Osteoblast (primary cell): ENCODE data around the gene STAT5B. TPM values are rescaled to one million over a fixed set of nuclear protein-coding genes. Genes with fewer than 3 reads are reported as not detected.
"Not testable (repeated sequence)": the region's sequence is repeated elsewhere in the genome, so short reads cannot be mapped to it uniquely, and the experiment has no call there.

Experiments used
- DNase-seq: peaks from one replicate; pipeline ENCODE4 v3.0.0; 2011; ENCODE audit warnings: low spot score, mixed read lengths; ENCODE audit not compliant: insufficient read length; ENCODE audit errors: missing footprints
- H2AFZ ChIP-seq: 2 replicates; pipeline ENCODE4 v1.6.0; 2011; ENCODE audit warnings: mild to moderate bottlenecking, low read length
- H3K27ac ChIP-seq: 2 replicates; pipeline ENCODE4 v1.5.1; 2011; ENCODE audit warnings: mild to moderate bottlenecking, low read depth, low read length, moderate library complexity
- H3K27me3 ChIP-seq: 2 replicates; pipeline ENCODE4 v1.6.0; 2012; ENCODE audit warnings: mild to moderate bottlenecking, control low read depth, inconsistent platforms, low read length, moderate library complexity; ENCODE audit not compliant: insufficient read depth
- H3K36me3 ChIP-seq: 2 replicates; pipeline ENCODE4 v1.5.1; 2011; ENCODE audit warnings: mild to moderate bottlenecking, low read length, control low read depth, moderate library complexity; ENCODE audit not compliant: insufficient read depth
- H3K4me1 ChIP-seq: 2 replicates; pipeline ENCODE4 v1.5.1; 2011; ENCODE audit warnings: mild to moderate bottlenecking, low read length, control low read depth, moderate library complexity; ENCODE audit not compliant: insufficient read depth
- H3K4me2 ChIP-seq: 2 replicates; pipeline ENCODE4 v1.6.0; 2011; ENCODE audit warnings: mild to moderate bottlenecking, low read length; ENCODE audit not compliant: insufficient read depth
- H3K4me3 ChIP-seq: fragments of 200-600 bp; sonication (generic); 3 replicates; pipeline ENCODE4 v1.5.1; 2012; ENCODE audit warnings: mild to moderate bottlenecking, low read length, inconsistent platforms; ENCODE audit not compliant: insufficient read depth
- H3K79me2 ChIP-seq: 2 replicates; pipeline ENCODE4 v1.6.0; 2012; ENCODE audit warnings: mild to moderate bottlenecking, low read length, control low read depth, inconsistent platforms; ENCODE audit not compliant: insufficient read depth
- H3K9me3 ChIP-seq: 2 replicates; pipeline ENCODE4 v1.5.1; 2011; ENCODE audit warnings: low read depth, low read length, control low read depth
- H4K20me1 ChIP-seq: 2 replicates; pipeline ENCODE4 v1.6.0; 2012; ENCODE audit warnings: mild to moderate bottlenecking, low read length, control low read depth; ENCODE audit not compliant: insufficient read depth
- total RNA-seq: library from RNA; depleted of rRNA; stranded (reverse); fragments of >200 nt; gene quantifications from 2 replicates; pipeline ENCODE4 v1.2.3, GENCODE V29; 2012
- TF ChIP-seq, protein P1 (sequence below): IDR thresholded peaks from 2 replicates; pipeline ENCODE4 v1.5.1; 2011; ENCODE audit warnings: mild to moderate bottlenecking, low read depth, low read length, moderate library complexity; ENCODE audit errors: extremely low read depth

STAT5B gene
- total RNA-seq, 1 donor: 22.8 TPM

DNA sequence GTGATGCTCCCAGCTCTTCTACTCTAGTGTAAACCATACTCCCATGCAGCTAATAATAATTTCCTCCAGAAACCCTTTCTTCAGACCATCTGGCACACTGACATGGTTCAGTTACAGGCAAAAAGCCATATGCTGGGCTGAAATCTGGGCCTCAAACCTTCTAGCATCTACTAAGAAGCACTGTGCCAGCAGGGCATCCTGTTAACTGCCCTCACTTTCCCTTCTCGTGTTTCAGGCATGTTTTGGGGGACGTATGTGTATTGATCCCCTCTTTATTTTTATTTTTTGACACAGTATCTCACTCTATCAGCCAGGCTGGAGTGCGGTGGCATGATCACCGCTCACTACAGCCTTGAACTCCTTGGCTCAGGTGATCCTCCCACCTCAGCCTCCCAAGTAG, 45.4 kb upstream of the STAT5B start:
- TF ChIP-seq, protein P1, sequence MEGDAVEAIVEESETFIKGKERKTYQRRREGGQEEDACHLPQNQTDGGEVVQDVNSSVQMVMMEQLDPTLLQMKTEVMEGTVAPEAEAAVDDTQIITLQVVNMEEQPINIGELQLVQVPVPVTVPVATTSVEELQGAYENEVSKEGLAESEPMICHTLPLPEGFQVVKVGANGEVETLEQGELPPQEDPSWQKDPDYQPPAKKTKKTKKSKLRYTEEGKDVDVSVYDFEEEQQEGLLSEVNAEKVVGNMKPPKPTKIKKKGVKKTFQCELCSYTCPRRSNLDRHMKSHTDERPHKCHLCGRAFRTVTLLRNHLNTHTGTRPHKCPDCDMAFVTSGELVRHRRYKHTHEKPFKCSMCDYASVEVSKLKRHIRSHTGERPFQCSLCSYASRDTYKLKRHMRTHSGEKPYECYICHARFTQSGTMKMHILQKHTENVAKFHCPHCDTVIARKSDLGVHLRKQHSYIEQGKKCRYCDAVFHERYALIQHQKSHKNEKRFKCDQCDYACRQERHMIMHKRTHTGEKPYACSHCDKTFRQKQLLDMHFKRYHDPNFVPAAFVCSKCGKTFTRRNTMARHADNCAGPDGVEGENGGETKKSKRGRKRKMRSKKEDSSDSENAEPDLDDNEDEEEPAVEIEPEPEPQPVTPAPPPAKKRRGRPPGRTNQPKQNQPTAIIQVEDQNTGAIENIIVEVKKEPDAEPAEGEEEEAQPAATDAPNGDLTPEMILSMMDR: no peak
- Histone ChIP-seq H3K9me3 (no peaks in the 10 kb centered on the region), H3K79me2 (peaks cover 11% of the 10 kb centered on the region), H2AFZ (no peak overlapping the region), H3K4me3 (no peak overlapping the region), H3K27me3 (no peaks in the 10 kb centered on the region), H3K4me1 (peaks cover 29% of the 10 kb centered on the region), H3K27ac (no peak overlapping the region), H3K36me3 (peaks cover 81% of the 10 kb centered on the region), H3K4me2 (no peak overlapping the region), H4K20me1 (peaks cover 33% of the 10 kb centered on the region)
- no peak for DNase-seq

DNA sequence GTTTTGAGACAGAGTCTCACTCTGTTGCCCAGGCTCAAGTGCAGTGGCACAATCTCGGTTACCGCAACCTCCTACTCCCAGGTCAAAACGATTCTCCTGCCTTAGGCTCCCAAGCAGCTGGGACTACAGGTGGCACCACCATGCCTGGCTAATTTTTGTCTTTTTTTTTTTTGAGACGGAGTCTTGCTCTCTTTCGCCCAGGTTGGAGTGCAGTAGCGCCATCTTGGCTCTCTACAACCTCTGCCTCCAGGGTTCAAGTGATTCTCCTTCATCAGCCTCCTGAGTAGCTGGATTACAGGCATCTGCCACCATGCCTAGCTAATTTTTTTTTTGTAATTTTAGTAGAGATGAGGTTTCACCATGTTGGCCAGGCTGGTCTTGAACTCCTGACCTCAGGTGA, 41.8 kb upstream of the STAT5B start:
- not testable (repeated sequence) for H3K4me3 ChIP-seq, H3K27ac ChIP-seq, H3K27me3 ChIP-seq, H3K4me2 ChIP-seq, DNase-seq, H3K9me3 ChIP-seq, H2AFZ ChIP-seq
- peaks cover 11% of the 10 kb centered on the region for H3K79me2 ChIP-seq
- peaks cover 29% of the 10 kb centered on the region for H4K20me1 ChIP-seq
- H3K4me1 ChIP-seq: peaks cover 16% of the 10 kb centered on the region
- peaks cover 90% of the 10 kb centered on the region for H3K36me3 ChIP-seq

DNA sequence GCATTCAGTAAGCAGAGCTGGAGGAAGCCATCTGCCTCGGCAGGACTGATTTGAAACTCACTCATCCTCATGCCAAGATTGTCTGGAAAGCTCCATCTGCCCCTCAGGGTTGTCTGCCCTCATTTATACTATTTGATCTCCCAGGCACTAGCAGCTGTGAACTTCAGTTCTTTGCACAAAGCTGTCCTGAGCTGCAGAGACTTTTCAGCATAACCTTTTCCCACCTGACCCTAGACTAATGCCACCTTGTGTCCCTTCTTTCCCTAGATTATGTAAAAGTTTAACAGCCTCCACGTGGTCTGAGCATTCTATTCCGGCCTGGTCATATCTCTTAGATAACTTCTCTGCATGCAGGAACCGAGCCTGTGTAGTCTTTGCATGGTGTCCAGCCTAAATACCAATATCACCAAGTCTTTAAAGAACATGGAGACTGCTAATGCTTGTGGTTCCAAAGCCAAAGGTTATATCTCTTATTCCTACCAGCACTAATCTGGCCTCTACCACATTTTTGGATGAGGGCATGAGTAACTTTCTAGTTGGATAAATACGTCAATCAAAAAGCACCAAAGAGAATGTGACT, 41.2 kb upstream of the STAT5B start:
- peaks cover 12% of the 10 kb centered on the region for H3K4me1 ChIP-seq
- H3K36me3 ChIP-seq: peaks cover 84% of the 10 kb centered on the region
- H3K79me2 ChIP-seq: peaks cover 10% of the 10 kb centered on the region
- no peaks in the 10 kb centered on the region for H3K9me3 ChIP-seq
- H3K4me3 ChIP-seq: no peak overlapping the region
- H3K27me3 ChIP-seq: no peaks in the 10 kb centered on the region
- no peak overlapping the region for H2AFZ ChIP-seq
- H3K27ac ChIP-seq: no peak overlapping the region
- H4K20me1 ChIP-seq: peaks cover 26% of the 10 kb centered on the region
- DNase-seq: peak; percentile 4
- no peak overlapping the region for H3K4me2 ChIP-seq
- TF ChIP-seq, protein P1: no peak

DNA sequence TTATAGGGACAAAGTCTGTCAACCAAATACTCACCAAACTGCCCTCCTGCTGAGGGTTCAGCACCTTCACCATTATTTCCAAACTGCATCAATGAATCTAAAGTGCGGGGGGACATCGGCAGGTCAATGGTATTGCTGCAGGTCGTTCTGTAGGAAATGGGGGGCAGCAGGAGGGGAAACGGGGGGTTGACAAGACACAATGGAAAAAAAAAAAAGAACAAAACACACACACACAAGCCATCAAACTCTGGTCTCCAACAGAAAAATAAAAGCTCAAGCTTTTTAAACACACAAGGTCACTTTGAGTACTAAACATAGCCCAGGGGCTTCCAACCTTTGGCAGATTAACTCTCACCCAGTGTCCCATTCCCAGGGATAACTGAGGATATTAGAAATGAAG, 40.6 kb upstream of the STAT5B start:
- peaks cover 78% of the 10 kb centered on the region for H3K36me3 ChIP-seq
- H3K4me3 ChIP-seq: no peak overlapping the region
- no peak overlapping the region for H3K4me2 ChIP-seq
- TF ChIP-seq, protein P1: no peak
- H3K27ac ChIP-seq: no peak overlapping the region
- H4K20me1 ChIP-seq: peaks cover 20% of the 10 kb centered on the region
- no peak for DNase-seq
- H3K9me3 ChIP-seq: no peaks in the 10 kb centered on the region
- peaks cover 7% of the 10 kb centered on the region for H3K79me2 ChIP-seq
- no peak overlapping the region for H2AFZ ChIP-seq
- peaks cover 14% of the 10 kb centered on the region for H3K4me1 ChIP-seq
- no peaks in the 10 kb centered on the region for H3K27me3 ChIP-seq
